Body of pancreas (tissue), 4 donors: ENCODE data around the gene RPS16. TPM values are rescaled to one million over a fixed set of nuclear protein-coding genes. Genes with fewer than 3 reads are reported as not detected.

ENCODE experiments used
- ATAC-seq: fragments of 150-250 bp; one replicate; pipeline ENCODE4 v1.9.1; 2016
- DNase-seq, 4 donors: peaks; one replicate each; pipeline ENCODE4 v3.0.0-alpha.2; 2019
- H3K27ac ChIP-seq, 4 donors: fragments of 200-600 bp; sonication (generic); 1 replicate in 3 of 4; 2 replicates in 1 of 4; pipeline versions ENCODE4 v1.5.1 to v1.6.1; 2016 to 2019; ENCODE audit warnings: mild to moderate bottlenecking in 1 of 4, mixed read lengths in 1 of 4, moderate library complexity in 1 of 4
- H3K27me3 ChIP-seq, 2 donors: fragments of 200-600 bp; sonication (generic); one replicate each; pipeline ENCODE4 v1.6.0; 2016; ENCODE audit warnings: mild to moderate bottlenecking in 1 of 2
- H3K36me3 ChIP-seq, 2 donors: fragments of 200-600 bp; sonication (generic); replicated peaks in 1 of 2; 2 replicates each; pipeline ENCODE4 v1.5.1; 2016; ENCODE audit warnings: low read depth in 2 of 2; ENCODE audit not compliant: insufficient read depth in 1 of 2
- H3K4me1 ChIP-seq: fragments of 200-600 bp; sonication (generic); one replicate; pipeline ENCODE4 v1.6.0; 2016
- H3K4me3 ChIP-seq, 2 donors: fragments of 200-600 bp; sonication (generic); 1 replicate in 1 of 2; 2 replicates in 1 of 2; pipeline ENCODE4 v1.5.1; 2016 to 2019
- H3K9me3 ChIP-seq, 3 donors: fragments of 200-600 bp; sonication (generic); 1 replicate in 2 of 3; 2 replicates in 1 of 3; pipeline ENCODE4 v1.5.1; 2016
- POLR2A ChIP-seq, 3 donors: fragments of 450-650 bp; IDR thresholded peaks; one replicate each; pipeline ENCODE4 v1.6.1; 2016; ENCODE audit warnings: antibody characterized with exemption in 3 of 3, mild to moderate bottlenecking in 2 of 3
- WGBS, 2 donors: methylation state at CpG; one replicate each; pipeline ENCODE4 v1.1.5; 2017; 5-methylcytosine and 5-hydroxymethylcytosine counted together
- intact Hi-C: fragments of 100-400 bp; cut with DNase I; formaldehyde crosslinking; loops from one replicate; pipeline ENCODE4 v1.15.1; 2023
- total RNA-seq, 2 donors: library from RNA; depleted of rRNA; stranded (reverse); fragments of >200 nt; gene quantifications; one replicate each; pipeline ENCODE4 v1.1.0, GENCODE V29; 2016
- TF ChIP-seq, protein P1 (sequence below), 7 experiments: fragments of 450-650 bp in 4 of 7; fragments of 200-600 bp in 3 of 7; sonication (generic) in 3 of 7; IDR thresholded peaks; one replicate each; pipeline ENCODE4 v1.5.1; 2016 to 2019; ENCODE audit warnings: antibody characterized with exemption in 7 of 7

The RPS16 gene
- total RNA-seq, 2 donors from 2014 or later: 573 to 1,475 TPM

DNA sequence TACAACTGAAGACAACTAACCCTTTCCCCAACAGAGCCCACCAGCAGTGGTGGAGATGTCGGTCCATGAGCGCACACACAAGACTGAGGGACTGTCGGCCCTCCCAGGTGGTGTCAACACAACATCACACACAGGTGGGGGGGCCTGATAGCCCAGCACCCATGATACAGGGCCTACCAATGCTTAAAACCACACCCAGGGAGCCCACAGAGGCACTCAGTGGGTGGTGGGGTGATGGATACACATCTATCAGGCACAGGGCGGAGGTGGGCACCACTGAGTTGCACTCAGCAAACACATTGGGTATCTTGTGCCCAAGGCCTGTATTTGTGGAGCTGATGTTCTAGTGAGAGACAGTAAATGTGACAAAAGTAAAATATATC is 36.1 kb downstream of the RPS16 start:
- TF ChIP-seq, protein P1, sequence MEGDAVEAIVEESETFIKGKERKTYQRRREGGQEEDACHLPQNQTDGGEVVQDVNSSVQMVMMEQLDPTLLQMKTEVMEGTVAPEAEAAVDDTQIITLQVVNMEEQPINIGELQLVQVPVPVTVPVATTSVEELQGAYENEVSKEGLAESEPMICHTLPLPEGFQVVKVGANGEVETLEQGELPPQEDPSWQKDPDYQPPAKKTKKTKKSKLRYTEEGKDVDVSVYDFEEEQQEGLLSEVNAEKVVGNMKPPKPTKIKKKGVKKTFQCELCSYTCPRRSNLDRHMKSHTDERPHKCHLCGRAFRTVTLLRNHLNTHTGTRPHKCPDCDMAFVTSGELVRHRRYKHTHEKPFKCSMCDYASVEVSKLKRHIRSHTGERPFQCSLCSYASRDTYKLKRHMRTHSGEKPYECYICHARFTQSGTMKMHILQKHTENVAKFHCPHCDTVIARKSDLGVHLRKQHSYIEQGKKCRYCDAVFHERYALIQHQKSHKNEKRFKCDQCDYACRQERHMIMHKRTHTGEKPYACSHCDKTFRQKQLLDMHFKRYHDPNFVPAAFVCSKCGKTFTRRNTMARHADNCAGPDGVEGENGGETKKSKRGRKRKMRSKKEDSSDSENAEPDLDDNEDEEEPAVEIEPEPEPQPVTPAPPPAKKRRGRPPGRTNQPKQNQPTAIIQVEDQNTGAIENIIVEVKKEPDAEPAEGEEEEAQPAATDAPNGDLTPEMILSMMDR (IDR thresholded peaks at IDR 0.05): no peak
- TF ChIP-seq POLR2A (IDR thresholded peaks at IDR 0.05): peak in 1 of 3 donors; percentile 3
- WGBS, 2 donors: 84 to 85% methylated on average over 4 of the region's 4 CpGs
- ATAC-seq (no peak), DNase-seq (no peak)
- Histone ChIP-seq H3K4me3 (no peak overlapping the region), H3K36me3 (no peaks in the 10 kb centered on the region), H3K4me1 (peaks cover 42% of the 10 kb centered on the region), H3K9me3 (no peaks in the 10 kb centered on the region), H3K27me3 (no peaks in the 10 kb centered on the region), H3K27ac (peak overlapping the region in 1 of 4 donors; percentile 12)
- intact Hi-C loops: no loop called here

DNA sequence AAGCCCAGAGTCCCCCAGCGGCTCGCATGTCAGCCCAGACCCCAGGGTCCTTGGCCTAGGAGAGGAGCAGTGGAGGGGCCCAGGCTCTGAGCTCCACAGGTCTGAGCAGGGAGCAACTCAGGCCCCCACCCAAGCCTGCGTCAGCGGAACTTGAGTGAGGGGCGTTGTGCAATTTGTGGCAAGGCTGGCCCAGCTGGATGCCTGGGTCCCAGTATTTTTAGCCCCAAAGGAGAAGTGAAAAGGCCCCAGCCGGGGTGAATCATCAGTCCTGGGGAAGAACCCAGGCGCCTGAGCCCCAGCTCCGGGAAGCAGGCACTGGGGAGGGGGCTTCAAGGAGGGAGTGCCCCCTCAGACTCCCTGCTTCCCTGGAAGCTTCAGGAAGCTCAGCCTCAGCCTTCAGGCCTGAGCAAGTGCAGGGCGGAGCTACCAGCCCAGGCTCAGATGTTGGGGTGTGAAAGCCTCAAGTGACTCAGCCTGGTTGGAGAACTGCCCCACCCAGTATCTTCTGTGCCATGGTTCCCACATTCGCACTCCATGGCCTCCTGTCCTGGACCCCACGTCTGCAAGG is 37.4 kb downstream of the RPS16 start:
- Histone ChIP-seq H3K36me3 (no peaks in the 10 kb centered on the region), H3K4me1 (peaks cover 39% of the 10 kb centered on the region), H3K4me3 (no peak overlapping the region), H3K27me3 (no peaks in the 10 kb centered on the region), H3K27ac (peak overlapping the region in 3 of 4 donors; percentile 57 to 89 (median 75)), H3K9me3 (no peaks in the 10 kb centered on the region)
- no peak for ATAC-seq
- intact Hi-C loops: no loop called here
- 63 to 77% methylated on average over 5 to 11 of the region's 11 CpGs for WGBS, 2 donors
- DNase-seq: peak in 3 of 4 donors; percentile 37 to 84 (median 50)
- TF ChIP-seq POLR2A (IDR thresholded peaks at IDR 0.05): peak in 1 of 3 donors; percentile 46
- TF ChIP-seq, protein P1 (IDR thresholded peaks at IDR 0.05): no peak

DNA sequence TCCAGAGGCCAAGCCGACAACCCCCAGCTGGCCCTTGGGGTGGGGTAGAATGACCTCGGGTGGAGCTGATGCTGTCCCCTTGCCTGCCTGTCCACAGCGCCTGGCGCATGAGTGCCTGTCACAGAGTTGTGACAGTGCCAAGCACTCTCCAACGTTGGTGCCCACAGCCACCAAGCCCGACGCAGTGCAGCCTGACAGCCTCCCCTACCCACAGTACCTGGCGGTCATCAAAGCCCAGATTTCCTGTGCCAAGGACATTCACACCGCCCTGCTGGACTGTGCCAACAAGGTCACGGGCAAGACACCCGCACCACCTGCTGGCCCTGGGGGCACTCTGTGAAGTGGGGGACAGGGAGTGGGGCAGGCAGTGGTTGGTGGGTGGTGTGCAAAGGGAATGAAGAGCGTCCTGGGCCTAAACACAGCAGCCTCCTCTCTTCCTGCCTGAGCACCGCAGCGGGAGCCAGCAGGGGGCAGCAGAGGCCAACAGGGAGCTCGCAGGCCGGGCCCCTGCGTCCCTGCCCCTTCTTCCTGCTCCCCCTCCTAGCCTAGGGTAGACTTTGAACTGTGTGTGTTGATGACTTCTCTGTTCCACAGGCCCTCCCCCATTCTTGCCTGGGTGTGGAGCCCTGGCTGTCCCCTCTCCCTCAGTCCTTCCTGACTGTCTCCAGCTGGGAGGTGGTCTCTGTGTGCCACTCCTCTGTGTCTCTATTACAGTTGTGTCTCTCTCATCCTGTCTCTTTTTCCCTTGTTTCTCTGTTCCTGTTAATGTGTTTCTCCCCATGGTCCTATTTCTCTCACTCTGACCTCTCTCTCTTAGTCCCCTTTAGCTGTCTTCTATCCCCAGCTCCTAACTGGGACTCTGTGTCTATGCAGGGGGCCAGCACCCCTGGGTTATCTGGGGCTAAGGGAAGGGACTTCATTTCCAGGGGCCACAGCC is 38.1 kb downstream of the RPS16 start:
- no peaks in the 10 kb centered on the region for H3K9me3 ChIP-seq
- H3K4me3 ChIP-seq: no peak overlapping the region
- H3K27ac ChIP-seq: peak overlapping the region; percentile 45 to 89 (median 66)
- peak; percentile 80 for ATAC-seq
- intact Hi-C loops: no loop called here
- peak; percentile 92 to 94 (median 92) for DNase-seq
- H3K4me1 ChIP-seq: peaks cover 33% of the 10 kb centered on the region
- 0 to 14% methylated on average over 2 to 16 of the region's 17 CpGs for WGBS, 2 donors
- no peaks in the 10 kb centered on the region for H3K36me3 ChIP-seq
- TF ChIP-seq, protein P1 (IDR thresholded peaks at IDR 0.05): peak; percentile 90 to 99 (median 98)
- peak in 2 of 3 donors; percentile 38 to 47 for TF ChIP-seq POLR2A (IDR thresholded peaks at IDR 0.05)
- no peaks in the 10 kb centered on the region for H3K27me3 ChIP-seq

DNA sequence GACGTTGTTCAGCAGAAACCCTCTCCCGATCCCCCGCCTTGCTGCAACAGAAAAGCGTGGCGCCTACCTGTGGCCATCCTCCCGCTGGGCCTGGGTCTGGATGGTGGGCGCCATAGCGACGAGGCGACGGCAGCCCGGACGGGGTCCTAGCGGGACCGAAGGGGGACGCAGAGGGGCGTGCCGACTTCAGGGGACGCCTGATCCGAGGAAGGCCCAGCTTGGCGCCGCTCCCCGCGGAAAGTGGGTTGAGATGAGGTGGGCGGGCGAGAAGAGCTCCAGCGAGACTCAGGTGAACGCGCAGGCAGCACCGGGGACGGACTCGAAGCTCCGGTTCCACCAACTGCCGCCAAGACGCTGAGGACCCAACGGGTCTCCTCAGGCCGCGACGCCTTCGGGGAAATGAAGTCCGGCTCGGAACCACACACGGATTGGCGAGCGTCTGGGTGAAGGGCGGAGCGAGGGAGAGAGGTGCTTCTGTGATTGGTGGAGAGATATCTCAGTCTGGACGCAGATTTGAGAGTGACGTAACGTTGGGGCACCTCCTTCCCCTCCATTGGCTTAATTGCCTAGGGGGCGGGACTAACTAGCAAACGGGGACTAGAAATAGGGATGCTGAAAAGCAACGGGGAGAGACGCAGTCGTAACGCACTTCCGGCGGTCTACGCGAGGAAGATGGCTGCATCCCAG is 44.9 kb downstream of the RPS16 start, which contains the start of the genes MED29 and PAF1:
MED29 (plus strand) TSS at position 628 of the 687 bp plus-strand sequence; CDS start at position 673, 45 bp downstream.
PAF1 (minus strand) TSS at position 356 of the 687 bp plus-strand sequence; CDS start at position 114, 242 bp downstream.
- DNase-seq: peak; percentile 96 to 99 (median 98)
- ATAC-seq: peak; percentile 99
- 0 to 1% methylated on average over 10 to 59 of the region's 60 CpGs for WGBS, 2 donors
- peaks cover 0 to 4% of the 10 kb centered on the region in 2 donors for H3K36me3 ChIP-seq
- peak within 1 kb of the TSS; percentile 84 to 98 (median 96) for H3K27ac ChIP-seq
- intact Hi-C loops: no loop called here
- H3K27me3 ChIP-seq: no peaks in the 10 kb centered on the region
- H3K4me3 ChIP-seq: peak within 1 kb of the TSS; percentile 56 to 64
- peaks cover 28% of the 10 kb centered on the region for H3K4me1 ChIP-seq
- TF ChIP-seq POLR2A (IDR thresholded peaks at IDR 0.05): peak; percentile 90 to 97 (median 96)
- TF ChIP-seq, protein P1 (IDR thresholded peaks at IDR 0.05): peak in 2 of 7 experiments; percentile 5 to 26
- H3K9me3 ChIP-seq: no peaks in the 10 kb centered on the region
